T-helper 22 cell (primary cell): Measurements from ENCODE around the gene TMEM184B.
"Not testable (repeated sequence)": the region's sequence is repeated elsewhere in the genome, so short reads cannot be mapped to it uniquely, and the experiment has no call there.

Experiments used
- DNase-seq: peaks from one replicate; pipeline ENCODE4 v3.0.0-alpha.2; 2020; ENCODE audit warnings: low read depth

The TMEM184B gene

DNA sequence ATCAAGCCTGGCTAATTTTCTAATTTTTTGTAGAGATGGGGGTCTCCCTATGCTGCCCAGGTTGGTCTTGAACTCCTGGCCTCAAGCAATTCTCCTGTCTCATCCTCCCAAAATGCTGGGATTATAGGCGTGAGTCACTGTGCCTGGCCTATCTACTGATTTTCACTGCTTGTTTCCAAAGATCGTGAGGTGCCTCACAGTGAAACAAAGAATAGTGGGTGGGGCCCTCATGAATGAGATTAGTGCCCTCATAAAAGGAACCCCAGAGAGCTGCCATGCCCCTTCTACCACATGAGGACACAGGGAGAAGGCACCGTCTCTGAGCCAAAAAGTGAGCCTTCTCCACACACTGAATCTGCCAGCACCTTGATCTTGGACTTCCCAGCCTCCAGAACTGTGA, 23.5 kb downstream of the TMEM184B start:
- DNase-seq, result no peak

DNA sequence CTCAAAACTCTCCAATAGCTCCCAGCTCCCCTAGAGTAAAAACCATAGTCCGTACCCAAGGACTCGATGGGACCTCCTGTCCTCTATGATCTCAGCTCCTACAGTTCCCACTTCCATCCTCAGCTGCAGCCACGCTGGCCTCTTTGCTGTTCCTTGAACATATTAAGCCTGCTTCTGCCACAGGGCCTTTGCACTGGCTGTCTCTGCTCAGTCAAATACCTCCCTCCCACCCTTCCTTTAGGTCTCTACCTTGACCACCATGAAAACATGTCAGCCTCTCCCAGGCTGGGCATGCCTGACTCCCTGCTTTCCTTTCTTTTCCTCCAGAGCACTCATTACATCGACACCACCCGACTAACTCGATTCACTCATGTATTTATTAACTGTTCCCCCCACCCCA, 24.5 kb downstream of the TMEM184B start:
- DNase-seq, result no peak

DNA sequence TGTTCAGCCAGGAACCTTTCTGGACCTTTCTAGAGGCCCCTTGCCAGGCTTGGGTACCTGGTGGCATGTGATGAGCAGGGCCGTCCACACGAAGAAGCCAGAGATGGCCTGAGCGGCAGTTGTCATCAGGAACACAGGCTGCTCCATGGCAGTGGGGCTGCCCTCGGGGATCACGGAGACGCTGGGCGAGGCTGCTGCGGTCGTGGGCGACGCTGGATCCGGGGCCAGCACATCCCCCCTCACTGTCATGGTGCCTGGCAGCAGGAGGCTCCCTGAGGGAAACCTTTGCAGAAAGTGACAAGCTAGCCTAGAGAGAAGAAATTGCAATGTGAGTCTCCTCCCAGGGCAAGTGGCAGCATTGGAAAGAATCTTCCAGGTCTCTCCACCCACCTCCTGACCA, 25.1 kb downstream of the TMEM184B start:
- no peak for DNase-seq

DNA sequence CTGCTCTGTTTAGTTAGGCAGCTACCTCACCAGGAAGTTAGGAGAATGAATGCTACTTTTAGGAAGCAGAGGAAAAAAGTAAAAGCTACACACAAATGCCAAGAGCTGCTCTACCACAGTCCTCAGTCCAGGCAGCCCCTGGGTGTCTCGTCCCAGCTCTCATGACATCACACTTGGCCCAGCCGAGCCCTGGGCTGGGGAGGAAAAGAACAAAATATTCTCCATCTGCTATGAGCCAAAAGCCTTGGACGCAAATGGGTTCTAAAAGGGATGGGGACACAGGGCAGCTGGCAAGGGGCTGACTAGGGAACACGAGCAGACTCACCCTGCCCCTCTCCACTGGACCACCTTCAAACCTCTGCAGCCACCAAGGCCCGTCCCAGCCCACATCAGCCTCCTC, 26.1 kb downstream of the TMEM184B start:
- no peak for DNase-seq

DNA sequence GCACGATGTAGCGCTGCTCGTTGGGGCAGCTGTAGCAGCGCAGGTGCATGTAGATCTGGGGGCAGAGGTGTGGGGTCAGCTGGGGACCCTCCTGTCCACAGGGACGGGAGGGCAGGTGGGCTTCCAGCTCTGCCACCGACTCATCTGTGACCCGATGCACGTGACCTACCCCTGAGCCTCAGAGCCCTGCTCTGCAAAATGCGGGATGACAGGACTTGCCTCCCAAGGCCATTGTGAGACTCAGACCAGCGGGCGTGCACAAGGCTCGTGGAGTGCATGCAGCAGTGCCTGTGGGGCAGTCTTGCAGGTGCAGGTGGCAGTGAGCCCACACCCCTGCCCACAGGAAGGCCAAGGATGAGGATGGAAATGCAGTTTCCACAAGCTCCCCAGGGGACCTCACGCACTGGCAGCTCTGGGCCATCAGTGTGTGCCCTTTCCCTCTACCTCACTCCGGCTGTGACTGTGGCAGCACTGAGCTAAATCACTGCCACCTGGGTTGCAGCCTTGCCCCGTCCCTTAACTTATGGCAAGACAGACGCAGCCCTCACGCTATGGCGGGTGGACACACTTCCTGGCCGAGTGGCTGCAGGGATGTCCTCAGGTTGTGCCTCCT, 26.7 kb downstream of the TMEM184B start:
- DNase-seq, result no peak

DNA sequence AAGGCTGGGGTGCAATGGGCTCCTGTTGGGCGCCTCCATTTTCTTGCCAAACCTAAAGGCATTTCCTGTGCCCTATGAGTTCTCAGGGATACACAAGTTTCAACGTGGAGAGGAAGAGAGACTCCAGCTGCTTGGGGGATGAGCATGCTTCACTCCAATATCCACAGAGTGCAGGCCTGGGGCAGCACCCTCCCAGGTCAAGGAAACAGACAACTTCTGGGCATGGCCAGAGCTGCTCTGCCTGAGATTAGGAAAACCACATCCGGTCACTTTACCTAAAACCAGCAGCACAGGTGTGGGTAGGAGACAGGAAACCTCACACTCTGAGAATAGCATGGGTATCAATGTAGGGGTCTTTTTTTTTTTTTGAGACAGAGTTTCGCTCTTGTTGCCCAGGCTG, 28.7 kb downstream of the TMEM184B start:
- no peak for DNase-seq

DNA sequence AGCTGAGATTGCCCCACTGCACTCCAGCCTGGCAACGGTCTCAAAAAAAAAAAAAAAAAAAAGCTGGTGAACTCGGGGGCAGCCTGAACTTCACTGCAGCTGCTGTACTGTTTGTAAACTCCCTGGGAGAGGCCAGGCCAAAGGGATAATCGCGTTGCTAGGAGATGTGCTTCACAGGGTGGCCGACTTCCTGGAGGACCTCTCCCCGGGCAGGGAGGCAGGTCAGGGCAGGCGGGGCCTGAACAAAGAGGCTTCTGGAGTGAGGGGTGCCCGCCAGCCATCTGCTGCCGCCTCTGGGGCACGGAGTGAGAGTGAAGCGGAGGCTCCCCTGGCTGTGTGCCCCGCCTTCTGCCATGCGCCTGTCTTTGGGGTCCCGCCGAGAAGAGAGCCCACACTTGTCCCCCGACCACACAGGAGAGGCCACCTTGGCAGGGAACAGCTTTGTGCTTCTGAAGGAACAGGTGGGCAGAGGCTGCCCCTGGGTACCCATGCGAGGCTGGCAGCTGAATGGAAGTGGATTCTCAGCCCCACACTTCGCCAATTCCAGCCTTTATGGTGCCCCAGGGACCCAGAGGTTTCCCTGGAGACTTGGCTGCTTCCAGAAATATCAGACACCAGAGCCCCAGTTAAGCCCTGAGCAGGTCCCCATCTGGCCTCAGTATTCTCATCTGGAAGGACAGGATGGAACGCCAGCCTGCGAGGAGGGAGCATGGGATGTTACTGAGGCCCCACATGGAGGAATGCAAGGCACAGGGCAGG, 29.6 kb downstream of the TMEM184B start:
- no peak for DNase-seq

DNA sequence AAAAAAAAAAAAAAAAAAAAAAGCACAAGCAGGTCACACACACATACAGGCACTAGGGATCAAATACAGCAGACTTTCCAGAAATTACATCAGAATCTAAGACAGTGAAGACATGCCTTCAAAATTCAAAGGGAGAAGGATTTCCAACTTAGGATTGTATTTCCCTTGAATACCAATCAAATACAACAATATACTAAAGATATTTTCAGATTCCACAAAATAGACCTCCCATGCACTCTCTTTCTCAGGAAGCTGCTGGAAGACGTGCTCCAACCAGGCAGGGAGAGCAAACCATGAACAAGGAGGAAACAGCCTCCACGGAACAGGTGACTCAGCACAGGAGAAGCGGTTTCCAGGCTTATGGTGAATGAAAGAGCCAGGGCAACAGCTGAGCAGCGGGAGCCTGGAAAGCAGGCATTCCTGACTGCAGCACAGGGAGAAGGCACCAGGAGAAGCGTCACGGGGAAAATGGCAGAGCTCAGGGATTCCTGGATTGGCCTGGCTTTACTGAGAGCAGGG, 32.0 kb downstream of the TMEM184B start:
- no peak for DNase-seq

DNA sequence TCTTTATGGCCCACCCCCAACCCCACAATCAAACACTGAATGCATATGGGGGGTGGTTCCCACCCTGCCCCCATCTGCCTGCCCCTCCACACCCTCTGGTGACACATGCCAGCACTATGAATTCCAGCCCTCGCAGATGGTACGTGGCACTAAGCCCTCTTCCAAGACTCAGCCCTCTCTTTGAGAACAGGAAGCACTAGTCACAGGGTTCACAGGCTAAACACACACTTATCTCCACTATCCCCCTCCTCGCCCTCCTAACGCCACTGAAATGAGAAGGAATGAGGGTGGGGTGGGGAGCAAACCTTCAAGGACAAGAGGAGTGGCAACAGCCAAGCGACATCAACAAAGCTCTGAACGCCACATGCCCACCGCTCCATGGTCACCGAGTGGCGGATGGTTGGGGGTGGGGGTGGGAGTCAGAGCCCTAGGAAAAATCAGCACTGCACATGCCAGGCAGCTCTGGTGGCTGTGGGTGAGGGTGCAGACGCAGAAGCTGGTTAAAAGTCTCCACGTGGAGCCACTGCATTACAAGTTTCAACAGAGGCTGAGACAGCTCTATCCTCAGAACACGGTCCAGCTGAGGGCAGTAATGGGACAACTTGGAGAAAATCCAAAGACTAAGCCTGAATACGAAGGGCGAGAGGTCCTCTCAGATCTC, 33.6 kb downstream of the TMEM184B start:
- no peak for DNase-seq

DNA sequence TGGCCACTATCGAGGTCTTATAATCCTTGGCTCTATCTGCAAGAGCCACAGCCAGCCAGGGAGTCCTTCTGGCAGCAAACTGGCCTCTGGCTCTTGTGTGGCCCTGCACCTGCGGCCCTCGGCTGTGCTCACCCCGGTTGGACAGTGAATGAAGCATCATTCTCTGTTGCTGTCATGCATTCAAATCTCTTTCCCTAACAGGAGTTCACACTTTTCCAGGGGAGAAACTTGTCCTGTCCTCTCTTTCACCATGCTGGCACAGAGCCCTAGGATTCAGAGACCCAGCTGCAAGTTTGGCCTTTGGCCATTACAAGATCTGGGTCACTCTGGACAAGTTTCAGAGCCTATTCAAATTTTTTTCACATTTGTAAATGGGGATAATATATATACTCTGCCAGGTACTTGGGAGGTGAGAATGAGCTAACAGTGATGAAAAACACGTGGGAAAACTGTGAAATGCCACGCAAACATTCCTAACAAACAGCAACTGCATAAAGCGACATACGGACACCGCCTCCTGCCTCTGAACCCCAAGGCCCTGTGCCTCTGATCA, 34.2 kb downstream of the TMEM184B start:
- no peak for DNase-seq

DNA sequence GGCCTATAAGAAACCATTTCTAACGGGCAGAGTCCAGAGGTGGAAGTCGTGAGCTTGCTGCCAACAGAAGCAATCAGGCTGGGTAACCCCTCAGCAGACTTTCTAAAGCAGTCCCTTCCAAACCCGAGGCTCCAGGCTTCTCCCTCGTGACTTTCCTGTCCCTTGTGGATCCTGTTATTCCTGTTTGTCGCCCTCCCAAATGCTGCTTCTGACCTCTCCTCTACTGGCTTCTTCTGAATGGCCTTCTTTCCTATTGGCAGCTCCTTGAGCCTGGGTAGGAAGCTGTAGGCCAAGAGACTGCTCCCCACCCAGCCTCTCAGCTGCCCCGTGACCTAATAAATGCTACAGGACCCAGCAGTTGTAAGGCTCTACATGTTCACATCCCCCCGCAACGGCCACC, 36.0 kb downstream of the TMEM184B start:
- no peak for DNase-seq

DNA sequence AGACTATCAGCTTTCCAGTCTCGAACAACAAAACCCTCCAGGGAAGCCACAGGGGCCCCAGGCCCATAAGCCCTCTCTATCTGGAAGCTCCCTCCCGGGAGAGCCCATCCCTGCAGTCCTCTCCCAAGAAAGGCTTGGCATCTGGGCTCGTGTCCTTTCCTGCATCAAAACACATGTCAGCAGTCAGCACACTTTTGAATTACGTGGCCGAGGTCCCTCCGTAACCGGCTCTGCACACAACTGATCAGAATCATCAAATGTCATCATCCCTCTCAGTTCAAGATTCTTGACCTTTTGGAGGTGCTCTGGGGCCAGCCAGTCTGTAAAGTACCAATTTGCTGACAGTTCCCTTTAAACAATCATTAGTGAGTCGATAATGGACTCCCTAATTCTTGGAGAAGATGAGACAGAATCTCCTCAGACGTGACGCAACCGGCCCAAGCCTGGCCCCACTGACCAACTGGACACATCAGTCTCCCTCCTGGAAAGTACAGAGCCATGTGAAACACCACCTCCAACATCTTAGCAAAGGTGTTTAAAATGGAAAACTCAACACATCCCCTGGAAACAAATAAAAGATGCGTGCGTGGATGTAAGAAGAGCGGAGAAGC, 37.5 kb downstream of the TMEM184B start:
- no peak for DNase-seq

DNA sequence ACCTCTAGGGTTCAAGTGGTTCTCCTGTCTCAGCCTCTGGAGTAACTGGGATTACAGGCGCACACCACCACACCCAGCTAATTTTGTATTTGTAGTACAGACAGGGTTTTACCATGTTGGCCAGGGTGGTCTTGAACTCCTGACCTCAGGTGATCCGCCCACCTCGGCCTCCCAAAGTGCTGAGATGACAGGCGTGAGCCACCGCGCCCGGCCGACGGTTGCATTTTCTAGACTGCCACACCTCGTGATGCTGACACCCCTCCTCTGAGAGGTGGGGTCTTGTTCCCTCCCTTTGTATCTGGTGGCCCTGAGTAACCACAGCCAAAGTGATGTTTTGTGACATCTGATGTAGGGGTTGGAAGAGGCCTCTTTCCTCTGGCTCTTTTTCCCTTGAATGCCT, 39.0 kb downstream of the TMEM184B start:
- DNase-seq, result not testable (repeated sequence)

DNA sequence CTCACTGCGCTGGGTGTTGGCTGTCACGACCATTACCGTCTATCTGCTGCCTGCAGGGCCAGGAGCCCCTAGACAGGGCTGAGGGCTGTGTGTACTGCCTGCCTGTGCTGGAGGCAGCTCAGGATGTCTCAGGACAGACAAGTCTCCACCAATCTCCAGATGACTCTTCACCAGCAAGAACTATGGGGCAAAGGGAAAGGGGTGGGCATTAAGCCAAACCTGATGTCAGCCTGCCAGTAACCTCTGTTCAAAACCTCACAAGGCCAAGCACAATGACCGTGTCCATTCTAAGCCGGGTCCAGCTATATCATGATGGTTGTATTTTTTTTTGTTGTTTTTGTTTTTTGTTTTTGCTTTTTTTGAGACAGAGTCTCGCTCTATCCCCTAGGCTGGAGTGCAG, 39.4 kb downstream of the TMEM184B start:
- no peak for DNase-seq

DNA sequence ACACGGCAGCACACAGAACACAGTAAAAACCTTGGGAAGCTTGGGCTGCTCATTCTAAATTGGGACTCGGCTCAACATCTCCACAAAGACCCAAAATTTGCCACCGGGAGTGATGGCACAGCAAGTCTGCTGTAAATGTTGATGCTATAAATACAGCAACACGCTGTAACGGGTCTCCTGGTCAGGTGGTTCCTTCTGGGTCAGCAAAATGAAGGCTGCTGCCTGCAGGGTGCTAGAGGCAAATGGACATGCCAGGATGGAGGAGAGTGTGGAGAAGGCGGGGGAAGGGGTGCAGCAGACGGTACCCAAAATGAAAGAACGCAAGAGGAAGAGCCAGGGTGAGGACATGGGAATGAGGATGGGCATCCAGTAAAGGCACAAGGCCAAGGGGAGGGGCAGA, 40.6 kb downstream of the TMEM184B start:
- no peak for DNase-seq

DNA sequence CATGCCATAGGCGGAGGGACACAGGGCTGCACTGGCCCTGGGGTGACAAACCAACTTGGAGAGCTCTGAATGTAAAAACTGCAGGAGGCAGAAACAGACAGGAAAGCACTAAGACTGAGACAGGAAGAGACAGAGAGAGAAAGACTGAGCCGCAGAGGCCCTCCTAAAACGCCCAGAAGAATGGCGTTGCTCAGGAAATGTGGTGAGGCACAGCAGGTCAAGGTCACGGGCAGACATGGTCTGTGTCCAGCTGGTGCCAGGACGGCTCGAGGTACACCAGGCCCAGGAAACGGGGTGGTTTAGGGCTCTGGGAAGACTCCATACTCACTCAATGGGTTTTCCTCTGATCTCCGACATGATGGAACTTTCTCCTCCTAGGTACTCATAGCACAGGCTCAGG, 41.9 kb downstream of the TMEM184B start:
- DNase-seq, result no peak

DNA sequence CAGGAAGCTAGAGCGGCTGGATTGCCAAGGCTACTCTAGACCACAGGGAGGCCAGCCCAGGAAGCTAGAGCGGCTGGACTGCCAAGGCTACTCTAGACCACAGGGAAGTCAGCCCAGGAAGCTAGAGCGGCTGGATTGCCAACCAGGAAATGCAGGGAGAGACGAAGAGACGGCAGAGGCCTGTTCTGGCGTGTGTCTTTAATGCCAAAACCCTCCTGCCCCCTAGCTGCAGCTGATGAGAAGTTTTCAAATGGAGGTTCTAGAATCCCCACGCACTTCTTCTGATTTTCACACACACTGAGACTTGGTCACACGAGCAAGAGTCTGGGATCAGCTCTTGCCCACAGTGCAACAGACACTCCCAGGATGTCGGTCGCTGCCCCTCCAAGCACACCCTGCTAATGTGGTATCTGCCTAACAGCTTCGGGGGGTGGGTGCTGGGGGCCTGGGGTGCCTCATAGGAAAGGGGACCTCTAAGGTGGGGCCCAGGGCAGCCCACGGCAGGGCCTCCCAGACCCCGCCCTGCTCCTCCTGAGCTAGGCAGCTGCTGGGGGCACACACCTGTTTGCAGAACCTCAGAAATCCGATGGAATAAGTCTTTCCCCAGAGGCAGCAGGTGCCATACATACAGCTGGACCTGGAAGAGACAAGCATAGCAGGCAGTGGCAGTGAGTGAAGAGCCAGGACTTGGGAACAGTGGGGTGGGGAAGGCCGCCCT, 42.5 kb downstream of the TMEM184B start:
- DNase-seq, result no peak

DNA sequence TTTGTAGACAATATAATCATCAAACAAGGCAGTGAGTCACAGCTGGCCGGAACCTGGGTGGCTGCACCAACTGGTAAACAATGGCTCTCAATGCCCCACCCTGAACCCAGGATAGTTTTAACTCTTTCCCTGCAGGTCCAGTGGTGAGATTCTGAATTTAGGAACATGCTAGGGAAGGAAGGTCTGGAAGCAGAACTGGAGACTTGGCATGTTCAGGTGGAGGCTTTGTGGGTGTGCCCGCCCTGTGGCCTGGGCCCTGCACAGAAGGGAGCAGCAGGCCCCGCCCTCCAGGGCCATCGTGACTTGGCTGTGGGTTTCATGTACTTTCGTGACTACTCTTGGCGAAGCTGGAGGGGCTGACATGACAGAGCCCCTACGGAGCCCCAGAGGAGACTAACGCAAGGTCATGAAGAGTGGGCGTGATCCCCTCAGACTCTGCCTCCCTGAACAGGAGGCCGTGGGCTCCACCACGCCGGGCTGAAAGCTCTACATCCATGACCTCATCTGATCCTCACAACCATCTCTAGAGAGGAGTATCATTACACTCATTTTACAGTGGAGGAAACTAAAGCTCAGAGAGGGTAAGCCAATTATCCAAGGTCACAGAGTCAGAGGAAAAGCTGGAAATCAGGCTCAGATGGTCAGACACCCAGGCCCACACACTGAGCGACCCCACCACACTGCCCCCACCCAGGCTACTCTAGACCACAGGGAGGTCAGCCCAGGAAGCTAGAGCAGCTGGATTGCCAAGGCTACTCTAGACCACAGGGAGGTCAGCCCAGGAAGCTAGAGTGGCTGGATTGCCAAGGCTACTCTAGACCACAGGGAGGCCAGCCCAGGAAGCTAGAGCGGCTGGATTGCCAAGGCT, 43.7 kb downstream of the TMEM184B start:
- DNase-seq, result no peak

DNA sequence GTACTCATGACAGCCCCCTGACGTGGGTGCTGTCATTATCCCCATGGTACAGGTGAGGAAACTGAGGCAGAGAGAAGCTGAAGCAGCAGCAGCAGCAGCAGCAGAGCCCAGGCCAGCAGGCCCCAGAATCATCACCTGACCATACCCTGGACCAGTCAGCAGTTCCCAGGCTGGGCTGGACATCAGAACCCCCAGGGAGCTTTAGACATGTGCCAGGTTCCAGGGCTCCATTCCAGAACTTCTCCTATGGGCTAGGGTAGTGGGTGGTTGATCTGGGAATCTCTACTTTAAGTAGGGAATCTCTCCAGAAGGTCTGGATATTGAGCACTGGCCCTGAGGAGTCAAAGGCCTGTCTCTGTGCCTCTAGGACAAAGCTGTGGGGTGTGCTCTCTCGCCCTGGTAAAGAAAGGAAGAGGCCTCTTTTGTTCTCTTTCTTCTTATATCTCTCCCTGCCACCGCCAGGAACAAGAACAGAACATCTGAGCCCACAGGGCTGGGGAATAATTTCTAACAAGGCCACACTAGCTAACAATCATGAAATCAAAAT, 44.4 kb downstream of the TMEM184B start:
- DNase-seq, result no peak

DNA sequence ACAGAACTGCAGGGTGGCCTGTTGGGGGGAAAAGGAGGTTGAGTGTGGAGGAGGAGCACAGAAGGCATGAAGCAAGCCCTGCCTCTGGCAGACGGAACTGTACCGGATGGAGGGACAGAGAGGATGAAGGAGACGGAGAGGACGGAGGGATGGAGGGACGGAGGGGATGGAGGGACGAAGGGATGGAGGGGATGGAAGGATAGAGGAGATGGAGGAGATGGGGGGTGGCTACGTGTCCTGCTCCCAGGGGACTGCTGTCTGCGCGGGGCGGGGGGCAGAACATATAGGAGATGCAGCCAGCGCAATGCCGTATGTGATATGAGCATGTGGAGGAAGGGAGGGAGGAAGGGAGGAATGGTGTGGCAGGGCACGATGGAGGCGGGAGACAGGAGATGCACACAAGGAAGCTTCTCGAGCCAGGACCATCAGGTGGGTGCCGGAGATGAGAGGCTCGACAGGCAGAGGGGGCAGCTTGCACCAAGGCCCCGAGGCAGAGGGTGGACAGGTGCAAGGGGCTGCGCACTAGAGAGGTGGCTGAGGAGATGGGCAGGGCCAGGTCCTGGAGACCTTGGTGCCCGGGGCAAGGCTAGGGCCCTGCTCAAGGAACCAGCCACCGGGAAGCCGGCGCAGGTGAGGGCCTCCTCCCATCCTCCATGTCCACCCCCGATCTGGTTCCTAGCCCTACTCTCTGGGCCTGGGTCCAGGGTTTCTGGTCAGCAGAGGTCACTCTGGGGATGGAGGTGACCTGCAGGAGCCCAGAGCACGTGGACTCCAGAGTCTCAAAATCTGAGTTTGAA, 45.8 kb downstream of the TMEM184B start:
- DNase-seq, result no peak
